Astrocyte (in vitro differentiated cells and primary cell): ENCODE data around the gene NBDY. TPM values are rescaled to one million over a fixed set of nuclear protein-coding genes. Genes with fewer than 3 reads are reported as not detected.
A peak's percentile ranks its signal among the peaks of the same experiment; 100 is the strongest.

Experiments used
- DNase-seq: peaks from one replicate; pipeline ENCODE4 v3.0.0-alpha.2; 2010; ENCODE audit warnings: low read depth
- FAIRE-seq: peaks from 2 replicates; lab custom pipeline; 2011; peaks lifted over from hg19 to GRCh38; lab: Jason Lieb, UNC
- H2AFZ ChIP-seq: 2 replicates; pipeline ENCODE4 v1.6.0; 2012; ENCODE audit warnings: low read depth, low read length, inconsistent platforms
- H3K27ac ChIP-seq: 2 replicates; pipeline ENCODE4 v1.5.1; 2011; ENCODE audit warnings: low read depth, low read length, inconsistent platforms
- H3K27me3 ChIP-seq: 2 replicates; pipeline ENCODE4 v1.6.0; 2011; ENCODE audit warnings: low read length, inconsistent platforms; ENCODE audit not compliant: insufficient read depth
- H3K36me3 ChIP-seq: 2 replicates; pipeline ENCODE4 v1.5.1; 2011; ENCODE audit warnings: low read length, inconsistent platforms; ENCODE audit not compliant: insufficient read depth
- H3K4me1 ChIP-seq: 2 replicates; pipeline ENCODE4 v1.5.1; 2011; ENCODE audit warnings: low read length, inconsistent platforms; ENCODE audit not compliant: insufficient read depth
- H3K4me2 ChIP-seq: 2 replicates; pipeline ENCODE4 v1.6.0; 2012; ENCODE audit warnings: low read length, inconsistent platforms
- H3K4me3 ChIP-seq: 2 replicates; pipeline ENCODE4 v1.5.1; 2011; ENCODE audit warnings: low read depth, mild to moderate bottlenecking, low read length, inconsistent platforms; ENCODE audit not compliant: insufficient read depth
- H3K79me2 ChIP-seq: 2 replicates; pipeline ENCODE4 v1.6.0; 2012; ENCODE audit warnings: mild to moderate bottlenecking, low read length, inconsistent platforms; ENCODE audit not compliant: insufficient read depth
- H3K9ac ChIP-seq: 2 replicates; pipeline ENCODE4 v1.6.0; 2012; ENCODE audit warnings: mild to moderate bottlenecking, low read length, inconsistent platforms
- H3K9me3 ChIP-seq: 2 replicates; pipeline ENCODE4 v1.5.1; 2012; ENCODE audit warnings: low read depth, mild to moderate bottlenecking, low read length, inconsistent platforms; ENCODE audit not compliant: insufficient read depth
- H4K20me1 ChIP-seq: 2 replicates; pipeline ENCODE4 v1.6.0; 2012; ENCODE audit warnings: low read length, inconsistent platforms; ENCODE audit not compliant: insufficient read depth
- H3K27ac Mint-ChIP-seq: one replicate; pipeline ENCODE4 v1.8.0; 2021; ENCODE audit warnings: mild to moderate bottlenecking, mixed read lengths; ENCODE audit not compliant: unreplicated experiment
- H3K27me3 Mint-ChIP-seq: one replicate; pipeline ENCODE4 v1.8.0; 2021; ENCODE audit warnings: low read depth, mixed read lengths; ENCODE audit not compliant: unreplicated experiment
- H3K36me3 Mint-ChIP-seq: one replicate; pipeline ENCODE4 v1.8.0; 2021; ENCODE audit warnings: low read depth, mixed read lengths; ENCODE audit not compliant: unreplicated experiment
- H3K4me1 Mint-ChIP-seq: one replicate; pipeline ENCODE4 v1.8.0; 2021; ENCODE audit warnings: low read depth, mixed read lengths; ENCODE audit not compliant: unreplicated experiment
- H3K4me3 Mint-ChIP-seq: one replicate; pipeline ENCODE4 v1.8.0; 2021; ENCODE audit warnings: mild to moderate bottlenecking, moderate library complexity, mixed read lengths; ENCODE audit not compliant: unreplicated experiment
- H3K9me3 Mint-ChIP-seq: one replicate; pipeline ENCODE4 v1.8.0; 2021; ENCODE audit warnings: mild to moderate bottlenecking, mixed read lengths; ENCODE audit not compliant: unreplicated experiment
- CTCF ChIP-seq: IDR thresholded peaks from 2 replicates; pipeline ENCODE4 v1.5.1; 2011; ENCODE audit warnings: low read depth, mild to moderate bottlenecking, inconsistent platforms, low read length, moderate library complexity; ENCODE audit not compliant: insufficient read depth
- EZH2 ChIP-seq: IDR thresholded peaks from 2 replicates; pipeline ENCODE4 v1.6.1; 2012; ENCODE audit warnings: mild to moderate bottlenecking, low read length, inconsistent platforms; ENCODE audit not compliant: insufficient read depth
- total RNA-seq: library from RNA; stranded (reverse); gene quantifications from 2 replicates; pipeline ENCODE4 v1.2.1, GENCODE V29; 2021

The NBDY gene
- total RNA-seq, 1 donor from 2014 or later, result 86.9 TPM

GRCh38 chrX:56786889-56787733 lies 58.1 kb downstream of the NBDY start:
- no peak for DNase-seq

GRCh38 chrX:56787734-56788152 lies 58.7 kb downstream of the NBDY start:
- H3K27me3 Mint-ChIP-seq, result no peaks in the 10 kb centered on the region
- FAIRE-seq, result no peak
- no peak overlapping the region for H3K4me3 Mint-ChIP-seq
- Histone ChIP-seq H3K27ac (no peak overlapping the region), H3K9me3 (no peaks in the 10 kb centered on the region), H3K4me2 (no peak overlapping the region), H3K4me1 (no peaks in the 10 kb centered on the region), H3K4me3 (no peak overlapping the region), H3K27me3 (no peaks in the 10 kb centered on the region), H2AFZ (no peak overlapping the region), H3K9ac (no peak overlapping the region), H4K20me1 (peaks cover 7% of the 10 kb centered on the region), H3K36me3 (no peaks in the 10 kb centered on the region), H3K79me2 (no peaks in the 10 kb centered on the region)
- H3K4me1 Mint-ChIP-seq, result peaks cover under 1% of the 10 kb centered on the region
- H3K36me3 Mint-ChIP-seq, result peaks cover 3% of the 10 kb centered on the region
- no peak for TF ChIP-seq EZH2
- no peaks in the 10 kb centered on the region for H3K9me3 Mint-ChIP-seq
- DNase-seq, result no peak
- H3K27ac Mint-ChIP-seq, result no peak overlapping the region

More at GRCh38 chrX:56786889-56787733, 58.1 kb downstream of the NBDY start:
- peak; percentile 93 for FAIRE-seq
- no peak for TF ChIP-seq CTCF
- TF ChIP-seq EZH2, result no peak
- Histone ChIP-seq H3K79me2 (no peaks in the 10 kb centered on the region), H3K9me3 (no peaks in the 10 kb centered on the region), H4K20me1 (peaks cover 7% of the 10 kb centered on the region), H3K4me2 (no peak overlapping the region), H3K9ac (no peak overlapping the region), H3K27me3 (no peaks in the 10 kb centered on the region), H2AFZ (no peak overlapping the region), H3K4me1 (no peaks in the 10 kb centered on the region), H3K27ac (no peak overlapping the region), H3K4me3 (no peak overlapping the region), H3K36me3 (no peaks in the 10 kb centered on the region)
- Mint-ChIP-seq H3K27ac (no peak overlapping the region), H3K4me1 (peaks cover 7% of the 10 kb centered on the region), H3K36me3 (peaks cover 4% of the 10 kb centered on the region), H3K27me3 (no peaks in the 10 kb centered on the region), H3K9me3 (no peaks in the 10 kb centered on the region), H3K4me3 (no peak overlapping the region)

- peaks cover 3% of the 10 kb centered on the region for H3K36me3 Mint-ChIP-seq
- TF ChIP-seq CTCF, result no peak
- TF ChIP-seq EZH2, result no peak
- Histone ChIP-seq H3K79me2 (no peaks in the 10 kb centered on the region), H3K4me2 (no peak overlapping the region), H3K4me1 (no peaks in the 10 kb centered on the region), H3K36me3 (no peaks in the 10 kb centered on the region), H3K9ac (no peak overlapping the region), H3K4me3 (no peak overlapping the region), H3K27me3 (no peaks in the 10 kb centered on the region), H3K27ac (no peak overlapping the region), H3K9me3 (no peaks in the 10 kb centered on the region), H2AFZ (no peak overlapping the region), H4K20me1 (peaks cover 7% of the 10 kb centered on the region)
- H3K27ac Mint-ChIP-seq, result no peak overlapping the region
- H3K27me3 Mint-ChIP-seq, result no peaks in the 10 kb centered on the region
- DNase-seq (no peak), FAIRE-seq (no peak)
- no peaks in the 10 kb centered on the region for H3K4me1 Mint-ChIP-seq
- no peaks in the 10 kb centered on the region for H3K9me3 Mint-ChIP-seq
- H3K4me3 Mint-ChIP-seq, result no peak overlapping the region
Observed at GRCh38 chrX:56788229-56788628, 59.2 kb downstream of the NBDY start.
